K562 (cell line): ENCODE data around the gene EDN2.

ENCODE experiments used
- ELK1 ChIP-seq: sonication (generic); formaldehyde crosslinking; IDR thresholded peaks from 2 replicates; pipeline ENCODE4 v1.8.1; 2022; ENCODE audit warnings: missing genetic modification reagents
- FOXA1 ChIP-seq: fragments of 450-650 bp; IDR thresholded peaks from 2 replicates; pipeline ENCODE4 v1.6.1; 2016; ENCODE audit warnings: mild to moderate bottlenecking, borderline replicate concordance
- GABPA ChIP-seq: fragments of 200-800 bp; sonication (Bioruptor generic); conservative IDR thresholded peaks from 2 replicates; pipeline ENCODE4 v1.6.1; 2016; ENCODE audit warnings: low read depth, missing genetic modification characterization, missing compliant biosample characterization
- GATA2 ChIP-seq: sonication (generic); formaldehyde crosslinking; IDR thresholded peaks from 2 replicates; pipeline ENCODE4 v1.4.0; 2020; ENCODE audit warnings: mild to moderate bottlenecking, missing genetic modification reagents
- HINFP ChIP-seq: fragments of 450-650 bp; conservative IDR thresholded peaks from 2 replicates; pipeline ENCODE4 v1.6.1; 2016; ENCODE audit warnings: missing genetic modification characterization, low read depth, mild to moderate bottlenecking, control low read depth, missing compliant biosample characterization
- RBBP5 ChIP-seq: fragments of 200-600 bp; sonication (generic); IDR thresholded peaks from 2 replicates; pipeline ENCODE4 v1.6.1; 2012; ENCODE audit warnings: borderline replicate concordance, mild to moderate bottlenecking, low read length, control low read depth, inconsistent platforms; ENCODE audit not compliant: insufficient read depth, poor library complexity, severe bottlenecking
- SPI1 ChIP-seq: IDR thresholded peaks from 2 replicates; pipeline ENCODE4 v1.6.1; 2011; ENCODE audit warnings: low read depth, low read length, control low read depth, borderline replicate concordance
- TAF1 ChIP-seq: IDR thresholded peaks from 2 replicates; pipeline ENCODE4 v1.6.1; 2011; ENCODE audit warnings: mild to moderate bottlenecking, low read length, moderate library complexity; ENCODE audit not compliant: insufficient read depth, control insufficient read depth, severe bottlenecking; ENCODE audit errors: extremely low read depth
- TF ChIP-seq, protein P1 (sequence below), 3 experiments: IDR thresholded peaks in 2 of 3; conservative IDR thresholded peaks in 1 of 3; 2 replicates each; pipeline ENCODE4 v1.5.1; 2011 to 2012; ENCODE audit warnings: low read length in 3 of 3, mild to moderate bottlenecking in 3 of 3, control low read depth in 2 of 3, improper control_type of control experiment in 1 of 3, inconsistent platforms in 1 of 3, low read depth in 1 of 3, mixed read lengths in 1 of 3, moderate library complexity in 1 of 3; ENCODE audit not compliant: insufficient read depth in 2 of 3
- TF ChIP-seq, protein P2 (sequence below): fragments of 450-650 bp; IDR thresholded peaks from 2 replicates; pipeline ENCODE4 v1.6.1; 2016

GRCh38 chr1:41463516-41463915, 21.0 kb downstream of the EDN2 start:
- TF ChIP-seq, protein P1, sequence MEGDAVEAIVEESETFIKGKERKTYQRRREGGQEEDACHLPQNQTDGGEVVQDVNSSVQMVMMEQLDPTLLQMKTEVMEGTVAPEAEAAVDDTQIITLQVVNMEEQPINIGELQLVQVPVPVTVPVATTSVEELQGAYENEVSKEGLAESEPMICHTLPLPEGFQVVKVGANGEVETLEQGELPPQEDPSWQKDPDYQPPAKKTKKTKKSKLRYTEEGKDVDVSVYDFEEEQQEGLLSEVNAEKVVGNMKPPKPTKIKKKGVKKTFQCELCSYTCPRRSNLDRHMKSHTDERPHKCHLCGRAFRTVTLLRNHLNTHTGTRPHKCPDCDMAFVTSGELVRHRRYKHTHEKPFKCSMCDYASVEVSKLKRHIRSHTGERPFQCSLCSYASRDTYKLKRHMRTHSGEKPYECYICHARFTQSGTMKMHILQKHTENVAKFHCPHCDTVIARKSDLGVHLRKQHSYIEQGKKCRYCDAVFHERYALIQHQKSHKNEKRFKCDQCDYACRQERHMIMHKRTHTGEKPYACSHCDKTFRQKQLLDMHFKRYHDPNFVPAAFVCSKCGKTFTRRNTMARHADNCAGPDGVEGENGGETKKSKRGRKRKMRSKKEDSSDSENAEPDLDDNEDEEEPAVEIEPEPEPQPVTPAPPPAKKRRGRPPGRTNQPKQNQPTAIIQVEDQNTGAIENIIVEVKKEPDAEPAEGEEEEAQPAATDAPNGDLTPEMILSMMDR (IDR thresholded peaks at IDR 0.05 in 2 of 3, conservative IDR thresholded peaks at IDR 0.05 in 1 of 3; ENCODE audit: insufficient read depth in 2 of 3, low read depth in 1 of 3, low read length in 3 of 3) = no peak
- TF ChIP-seq GATA2 (CRISPR knock-in tag) = no peak
- TF ChIP-seq SPI1 = no peak
- TF ChIP-seq GABPA (tag) = no peak
- TF ChIP-seq FOXA1 = no peak
- TF ChIP-seq, protein P2, sequence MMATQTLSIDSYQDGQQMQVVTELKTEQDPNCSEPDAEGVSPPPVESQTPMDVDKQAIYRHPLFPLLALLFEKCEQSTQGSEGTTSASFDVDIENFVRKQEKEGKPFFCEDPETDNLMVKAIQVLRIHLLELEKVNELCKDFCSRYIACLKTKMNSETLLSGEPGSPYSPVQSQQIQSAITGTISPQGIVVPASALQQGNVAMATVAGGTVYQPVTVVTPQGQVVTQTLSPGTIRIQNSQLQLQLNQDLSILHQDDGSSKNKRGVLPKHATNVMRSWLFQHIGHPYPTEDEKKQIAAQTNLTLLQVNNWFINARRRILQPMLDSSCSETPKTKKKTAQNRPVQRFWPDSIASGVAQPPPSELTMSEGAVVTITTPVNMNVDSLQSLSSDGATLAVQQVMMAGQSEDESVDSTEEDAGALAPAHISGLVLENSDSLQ = no peak
- no peak for TF ChIP-seq TAF1
- TF ChIP-seq RBBP5 = no peak
- no peak for TF ChIP-seq ELK1 (CRISPR knock-in tag)
- no peak for TF ChIP-seq HINFP (tag)
